ENCODE results near the gene PLXND1. TPM values are rescaled to one million over a fixed set of nuclear protein-coding genes. Genes with fewer than 3 reads are reported as not detected.

The PLXND1 gene
- total and polyA plus RNA-seq, 2 donors (not counting 1 experiment from before 2014, with no cell fraction given): 89.6 to 109 TPM

DNA sequence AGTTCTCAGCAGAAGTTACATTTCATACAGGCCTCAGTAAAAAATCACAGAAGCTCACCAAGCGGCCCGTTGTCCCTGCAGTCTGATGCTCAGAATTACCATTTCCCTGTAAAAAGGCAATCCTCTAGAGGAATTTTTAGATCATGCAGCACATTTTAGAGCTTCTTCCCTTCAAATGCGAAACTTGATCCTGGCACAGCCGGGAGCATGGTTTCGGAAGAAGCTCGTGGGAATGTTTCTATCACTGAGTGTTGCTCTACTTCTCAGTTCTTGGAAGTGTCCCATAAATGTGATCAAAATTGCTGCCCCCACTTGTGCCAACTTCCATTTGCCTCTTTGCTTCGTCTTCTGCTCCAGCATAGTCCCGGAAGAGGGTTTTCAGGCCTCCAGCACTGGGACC, 67.3 kb downstream of the PLXND1 start:
- Histone ChIP-seq H3K4me3 (replicated peaks in 1 of 4; ENCODE audit: control extremely low read depth in 1 of 4, insufficient read depth in 1 of 4, low read depth in 3 of 4, low read length in 4 of 4) (no peak overlapping the region), H3K36me3 (ENCODE audit: control insufficient read depth, insufficient read depth, low read length) (no peaks in the 10 kb centered on the region), H3K27me3 (ENCODE audit: control insufficient read depth, insufficient read depth, low read length) (no peaks in the 10 kb centered on the region), H3K79me2 (ENCODE audit: control insufficient read depth, insufficient read depth, low read length) (no peaks in the 10 kb centered on the region), H2AFZ (ENCODE audit: low read length) (no peak overlapping the region), H4K20me1 (ENCODE audit: control insufficient read depth, extremely low read depth, insufficient read depth, low read length) (no peaks in the 10 kb centered on the region), H3K9me3 (ENCODE audit: control insufficient read depth, insufficient read depth, low read depth, low read length) (no peaks in the 10 kb centered on the region), H3K27ac (ENCODE audit: insufficient read depth, low read length) (no peak overlapping the region), H3K4me1 (ENCODE audit: control insufficient read depth, extremely low read depth, insufficient read depth, low read length) (no peaks in the 10 kb centered on the region), H3K4me2 (ENCODE audit: extremely low read depth, insufficient read depth, low read length) (no peak overlapping the region), H3K9ac (ENCODE audit: insufficient read depth, low read length) (no peak overlapping the region)
- DNase-seq (ENCODE audit: low read depth in 2 of 2): no peak
- TF ChIP-seq, protein P1, sequence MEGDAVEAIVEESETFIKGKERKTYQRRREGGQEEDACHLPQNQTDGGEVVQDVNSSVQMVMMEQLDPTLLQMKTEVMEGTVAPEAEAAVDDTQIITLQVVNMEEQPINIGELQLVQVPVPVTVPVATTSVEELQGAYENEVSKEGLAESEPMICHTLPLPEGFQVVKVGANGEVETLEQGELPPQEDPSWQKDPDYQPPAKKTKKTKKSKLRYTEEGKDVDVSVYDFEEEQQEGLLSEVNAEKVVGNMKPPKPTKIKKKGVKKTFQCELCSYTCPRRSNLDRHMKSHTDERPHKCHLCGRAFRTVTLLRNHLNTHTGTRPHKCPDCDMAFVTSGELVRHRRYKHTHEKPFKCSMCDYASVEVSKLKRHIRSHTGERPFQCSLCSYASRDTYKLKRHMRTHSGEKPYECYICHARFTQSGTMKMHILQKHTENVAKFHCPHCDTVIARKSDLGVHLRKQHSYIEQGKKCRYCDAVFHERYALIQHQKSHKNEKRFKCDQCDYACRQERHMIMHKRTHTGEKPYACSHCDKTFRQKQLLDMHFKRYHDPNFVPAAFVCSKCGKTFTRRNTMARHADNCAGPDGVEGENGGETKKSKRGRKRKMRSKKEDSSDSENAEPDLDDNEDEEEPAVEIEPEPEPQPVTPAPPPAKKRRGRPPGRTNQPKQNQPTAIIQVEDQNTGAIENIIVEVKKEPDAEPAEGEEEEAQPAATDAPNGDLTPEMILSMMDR (conservative IDR thresholded peaks at IDR 0.05 in 1 of 2, IDR thresholded peaks at IDR 0.05 in 1 of 2; ENCODE audit: low read depth in 1 of 2, low read length in 2 of 2): no peak
- TF ChIP-seq EZH2 (IDR thresholded peaks at IDR 0.05; ENCODE audit: low read length, missing control alignments): no peak

GRCh38 chr3:129536804-129537203, 69.7 kb downstream of the PLXND1 start:
- no peaks in the 10 kb centered on the region for H3K79me2 ChIP-seq (ENCODE audit: control insufficient read depth, insufficient read depth, low read length)
- H3K36me3 ChIP-seq (ENCODE audit: control insufficient read depth, insufficient read depth, low read length): no peaks in the 10 kb centered on the region
- H3K9ac ChIP-seq (ENCODE audit: insufficient read depth, low read length): no peak overlapping the region
- no peaks in the 10 kb centered on the region for H3K9me3 ChIP-seq (ENCODE audit: control insufficient read depth, insufficient read depth, low read depth, low read length)
- H3K4me3 ChIP-seq (replicated peaks in 1 of 4; ENCODE audit: control extremely low read depth in 1 of 4, insufficient read depth in 1 of 4, low read depth in 3 of 4, low read length in 4 of 4): no peak overlapping the region
- no peak overlapping the region for H2AFZ ChIP-seq (ENCODE audit: low read length)
- H4K20me1 ChIP-seq (ENCODE audit: control insufficient read depth, extremely low read depth, insufficient read depth, low read length): no peaks in the 10 kb centered on the region
- DNase-seq (ENCODE audit: low read depth in 2 of 2): no peak
- no peaks in the 10 kb centered on the region for H3K4me1 ChIP-seq (ENCODE audit: control insufficient read depth, extremely low read depth, insufficient read depth, low read length)
- H3K27ac ChIP-seq (ENCODE audit: insufficient read depth, low read length): no peak overlapping the region
- H3K4me2 ChIP-seq (ENCODE audit: extremely low read depth, insufficient read depth, low read length): no peak overlapping the region
- no peaks in the 10 kb centered on the region for H3K27me3 ChIP-seq (ENCODE audit: control insufficient read depth, insufficient read depth, low read length)
- TF ChIP-seq, protein P1 (conservative IDR thresholded peaks at IDR 0.05 in 1 of 2, IDR thresholded peaks at IDR 0.05 in 1 of 2; ENCODE audit: low read depth in 1 of 2, low read length in 2 of 2): no peak
- TF ChIP-seq EZH2 (IDR thresholded peaks at IDR 0.05; ENCODE audit: low read length, missing control alignments): no peak

DNA sequence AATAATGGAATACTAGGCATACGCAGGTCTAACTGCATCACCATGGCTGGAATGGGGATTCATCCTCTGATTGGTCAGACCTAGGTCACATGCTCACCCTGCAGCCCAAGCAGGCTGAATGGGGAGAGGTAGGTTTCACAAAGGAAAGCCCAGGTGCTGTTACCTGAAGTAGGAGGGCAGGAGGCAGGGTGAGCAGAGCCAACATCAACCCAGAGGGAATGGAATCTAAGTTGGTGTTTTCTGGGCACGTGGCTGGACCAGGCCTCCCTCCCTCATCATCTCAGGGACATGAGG, 70.2 kb downstream of the PLXND1 start:
- DNase-seq (ENCODE audit: low read depth in 2 of 2): no peak
- TF ChIP-seq, protein P1 (conservative IDR thresholded peaks at IDR 0.05 in 1 of 2, IDR thresholded peaks at IDR 0.05 in 1 of 2; ENCODE audit: low read depth in 1 of 2, low read length in 2 of 2): no peak
- TF ChIP-seq EZH2 (IDR thresholded peaks at IDR 0.05; ENCODE audit: low read length, missing control alignments): no peak
- H3K4me1 ChIP-seq (ENCODE audit: control insufficient read depth, extremely low read depth, insufficient read depth, low read length): no peaks in the 10 kb centered on the region
- no peak overlapping the region for H3K4me3 ChIP-seq (replicated peaks in 1 of 4; ENCODE audit: control extremely low read depth in 1 of 4, insufficient read depth in 1 of 4, low read depth in 3 of 4, low read length in 4 of 4)
- H3K36me3 ChIP-seq (ENCODE audit: control insufficient read depth, insufficient read depth, low read length): no peaks in the 10 kb centered on the region
- no peak overlapping the region for H2AFZ ChIP-seq (ENCODE audit: low read length)
- no peaks in the 10 kb centered on the region for H3K79me2 ChIP-seq (ENCODE audit: control insufficient read depth, insufficient read depth, low read length)
- no peak overlapping the region for H3K4me2 ChIP-seq (ENCODE audit: extremely low read depth, insufficient read depth, low read length)
- H3K9me3 ChIP-seq (ENCODE audit: control insufficient read depth, insufficient read depth, low read depth, low read length): no peaks in the 10 kb centered on the region
- no peaks in the 10 kb centered on the region for H4K20me1 ChIP-seq (ENCODE audit: control insufficient read depth, extremely low read depth, insufficient read depth, low read length)
- no peaks in the 10 kb centered on the region for H3K27me3 ChIP-seq (ENCODE audit: control insufficient read depth, insufficient read depth, low read length)
- no peak overlapping the region for H3K27ac ChIP-seq (ENCODE audit: insufficient read depth, low read length)
- H3K9ac ChIP-seq (ENCODE audit: insufficient read depth, low read length): no peak overlapping the region

Data from fibroblast of lung (primary cell).